GM06990 (cell line): ENCODE data around the gene TRNAU1AP.

Source experiments
- DNase-seq: peaks from one replicate; pipeline ENCODE4 v3.0.0-alpha.2; 2011; ENCODE audit not compliant: insufficient read length; ENCODE audit errors: extremely low read depth
- H3K27me3 ChIP-seq: replicated peaks from 2 replicates; pipeline ENCODE4 v1.6.0; 2011; ENCODE audit warnings: low read length; ENCODE audit not compliant: control insufficient read depth, insufficient read depth
- H3K36me3 ChIP-seq: 2 replicates; pipeline ENCODE4 v1.5.1; 2011; ENCODE audit warnings: low read length; ENCODE audit not compliant: control insufficient read depth, insufficient read depth
- H3K4me3 ChIP-seq: replicated peaks from 2 replicates; pipeline ENCODE4 v1.5.1; 2011; ENCODE audit warnings: low read depth, mild to moderate bottlenecking, control low read depth, low read length
- TF ChIP-seq, protein P1 (sequence below): IDR thresholded peaks from 2 replicates; pipeline ENCODE4 v1.5.1; 2011; ENCODE audit warnings: low read length, control low read depth, mild to moderate bottlenecking, inconsistent platforms; ENCODE audit not compliant: insufficient read depth, poor library complexity, severe bottlenecking

The TRNAU1AP gene

DNA sequence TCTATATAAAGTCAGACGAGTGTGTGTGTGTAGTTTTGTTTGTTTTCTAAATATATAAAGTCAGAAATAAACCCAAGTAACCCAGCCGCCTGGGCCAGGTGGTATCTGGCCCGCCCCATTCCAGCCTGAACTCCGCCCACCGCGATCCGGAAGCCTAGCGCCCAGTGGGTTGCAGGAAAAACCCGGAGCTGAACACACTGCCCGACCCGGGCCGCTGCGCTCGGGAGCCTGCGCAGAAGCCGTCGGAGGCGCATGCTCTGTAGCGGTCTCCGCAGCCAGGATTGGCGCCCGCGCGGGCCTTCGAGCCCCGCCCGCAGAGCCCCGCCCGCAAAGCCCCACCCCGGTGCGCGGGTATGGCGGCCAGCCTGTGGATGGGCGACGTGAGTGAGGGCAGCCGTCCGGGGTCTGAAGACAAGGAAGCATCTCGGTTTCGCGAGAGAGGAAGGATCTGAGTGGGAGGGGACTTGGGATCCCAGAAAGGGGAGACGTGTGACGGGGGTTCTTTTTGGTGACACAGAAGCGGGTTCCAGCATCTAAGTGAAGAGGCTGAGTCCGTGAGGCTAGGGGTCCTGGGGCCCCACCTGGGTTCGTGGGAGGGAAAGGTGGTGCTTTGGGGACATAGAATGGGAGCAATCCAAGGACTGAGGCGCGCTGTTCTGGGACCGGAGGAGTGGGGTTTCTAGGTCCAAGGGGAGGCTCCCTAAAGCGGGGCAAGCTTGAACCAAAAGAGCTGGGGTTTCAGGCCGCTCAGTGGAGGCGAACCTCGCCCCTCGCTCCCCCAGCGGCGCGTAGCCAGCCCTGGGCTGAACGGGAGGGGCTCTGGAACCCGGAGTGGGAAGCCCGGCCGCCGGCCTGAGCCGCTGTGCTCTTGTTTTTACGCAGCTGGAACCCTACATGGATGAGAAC lies at the start of gene TRNAU1AP:
TSS of gene TRNAU1AP (plus strand) at position 328 of the 906 bp plus-strand sequence. CDS start at position 354, 26 bp downstream.
- TF ChIP-seq, protein P1, sequence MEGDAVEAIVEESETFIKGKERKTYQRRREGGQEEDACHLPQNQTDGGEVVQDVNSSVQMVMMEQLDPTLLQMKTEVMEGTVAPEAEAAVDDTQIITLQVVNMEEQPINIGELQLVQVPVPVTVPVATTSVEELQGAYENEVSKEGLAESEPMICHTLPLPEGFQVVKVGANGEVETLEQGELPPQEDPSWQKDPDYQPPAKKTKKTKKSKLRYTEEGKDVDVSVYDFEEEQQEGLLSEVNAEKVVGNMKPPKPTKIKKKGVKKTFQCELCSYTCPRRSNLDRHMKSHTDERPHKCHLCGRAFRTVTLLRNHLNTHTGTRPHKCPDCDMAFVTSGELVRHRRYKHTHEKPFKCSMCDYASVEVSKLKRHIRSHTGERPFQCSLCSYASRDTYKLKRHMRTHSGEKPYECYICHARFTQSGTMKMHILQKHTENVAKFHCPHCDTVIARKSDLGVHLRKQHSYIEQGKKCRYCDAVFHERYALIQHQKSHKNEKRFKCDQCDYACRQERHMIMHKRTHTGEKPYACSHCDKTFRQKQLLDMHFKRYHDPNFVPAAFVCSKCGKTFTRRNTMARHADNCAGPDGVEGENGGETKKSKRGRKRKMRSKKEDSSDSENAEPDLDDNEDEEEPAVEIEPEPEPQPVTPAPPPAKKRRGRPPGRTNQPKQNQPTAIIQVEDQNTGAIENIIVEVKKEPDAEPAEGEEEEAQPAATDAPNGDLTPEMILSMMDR = no peak
- peak within 1 kb of the TSS; percentile 98 for H3K4me3 ChIP-seq

GRCh38 chr1:28503117-28503516 lies 49.8 kb upstream of the TRNAU1AP start:
- Histone ChIP-seq H3K27me3 (no peaks in the 10 kb centered on the region), H3K36me3 (peaks cover 3% of the 10 kb centered on the region), H3K4me3 (no peak overlapping the region)
- no peak for DNase-seq
- TF ChIP-seq, protein P1 = no peak

More for the DNA sequence above, at the start of gene TRNAU1AP:
- Histone ChIP-seq H3K27me3 (no peaks in the 10 kb centered on the region), H3K36me3 (no peaks in the 10 kb centered on the region)
- DNase-seq = peak; percentile 98

DNA sequence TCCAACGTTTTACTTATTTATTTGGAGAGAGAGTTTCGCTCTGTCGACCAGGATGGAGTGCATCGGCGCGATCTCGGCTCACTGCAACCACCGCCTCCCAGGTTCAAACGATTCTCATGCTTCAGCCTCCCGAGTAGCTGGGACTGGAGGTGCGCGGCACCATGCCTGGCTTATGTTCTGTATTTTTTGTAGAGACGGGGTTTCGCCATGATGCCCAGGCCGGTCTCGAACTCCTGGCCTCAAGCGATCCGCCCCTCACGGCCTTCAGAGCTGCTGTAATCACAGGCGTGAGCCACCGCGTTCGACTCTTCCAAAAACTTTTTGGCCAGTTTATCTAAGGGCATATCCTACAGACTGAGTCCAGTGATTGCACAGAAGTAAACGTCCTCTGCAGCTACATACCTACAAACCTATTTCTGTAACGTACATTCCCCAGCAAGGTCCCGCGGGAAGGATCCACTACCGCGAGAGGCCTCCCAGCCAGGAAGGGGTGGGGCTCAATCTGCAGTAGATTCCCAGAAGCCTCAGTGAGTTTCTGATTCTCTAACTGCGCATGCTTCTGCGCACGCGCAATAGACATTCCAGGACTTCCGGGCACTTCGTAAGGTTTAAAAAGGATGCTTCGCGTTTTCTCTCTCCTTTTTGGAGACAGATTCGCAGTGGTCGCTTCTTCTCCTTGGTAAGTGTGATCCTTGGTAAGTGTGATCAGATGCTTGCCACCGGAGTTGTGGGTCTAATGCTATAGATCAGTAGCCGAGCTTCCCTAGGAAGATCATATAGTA lies 47.3 kb upstream of the TRNAU1AP start, which contains the start of gene RCC1:
TSS of gene RCC1 (plus strand) at position 638 of the 782 bp plus-strand sequence. CDS start 23,824 bp downstream, outside the sequence.
- Histone ChIP-seq H3K4me3 (peak within 1 kb of the TSS; percentile 93), H3K27me3 (no peaks in the 10 kb centered on the region), H3K36me3 (peaks cover 23% of the 10 kb centered on the region)
- peak; percentile 92 for DNase-seq
- TF ChIP-seq, protein P1 = no peak

DNA sequence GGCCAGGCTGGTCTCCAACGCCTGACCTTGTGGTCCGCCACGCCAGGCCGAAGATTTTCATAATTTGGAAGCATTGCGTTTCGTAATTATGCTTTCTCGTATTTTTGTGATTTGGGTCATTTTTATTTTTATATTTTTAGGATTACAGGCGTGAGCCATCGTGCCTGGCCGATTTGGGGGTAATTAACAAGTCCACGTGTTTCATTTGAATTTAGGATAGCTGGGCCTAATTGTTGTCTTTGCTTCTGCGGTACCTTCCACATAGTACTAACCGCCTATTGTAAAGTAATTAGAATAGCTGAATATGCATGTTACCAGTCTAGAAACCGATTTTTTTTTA lies 46.0 kb upstream of the TRNAU1AP start:
- no peaks in the 10 kb centered on the region for H3K27me3 ChIP-seq
- TF ChIP-seq, protein P1 = no peak
- peaks cover 24% of the 10 kb centered on the region for H3K36me3 ChIP-seq
- no peak for DNase-seq
- H3K4me3 ChIP-seq = peak overlapping the region; percentile 93

- TF ChIP-seq, protein P1 = no peak
- H3K36me3 ChIP-seq = peaks cover 24% of the 10 kb centered on the region
- no peak for DNase-seq
These were observed 45.6 kb upstream of the TRNAU1AP start for GRCh38 chr1:28507247-28507645.

More at GRCh38 chr1:28507247-28507645, 45.6 kb upstream of the TRNAU1AP start:
- H3K27me3 ChIP-seq = no peaks in the 10 kb centered on the region
- H3K4me3 ChIP-seq = peak overlapping the region; percentile 93
